PFSK-1 (cell line): Measurements from ENCODE around the gene MORN5.

ENCODE experiments used
- FOXP2 ChIP-seq: optimal IDR thresholded peaks from 2 replicates; pipeline ENCODE3; 2011; ENCODE audit warnings: borderline replicate concordance, control low read depth, inconsistent platforms; ENCODE audit not compliant: insufficient read depth; ENCODE audit errors: extremely low read length, extremely low read depth
- POLR2AphosphoS5 ChIP-seq: IDR thresholded peaks from 2 replicates; pipeline ENCODE4 v1.6.1; 2012; ENCODE audit warnings: low read depth, mild to moderate bottlenecking, control low read depth, low read length, moderate library complexity
- SIN3A ChIP-seq: IDR thresholded peaks from 2 replicates; pipeline ENCODE4 v1.6.1; 2012; ENCODE audit warnings: mild to moderate bottlenecking, low read length, moderate library complexity, borderline replicate concordance; ENCODE audit not compliant: insufficient read depth
- TAF1 ChIP-seq: IDR thresholded peaks from 2 replicates; pipeline ENCODE4 v1.6.1; 2012; ENCODE audit warnings: low read length, control low read depth, borderline replicate concordance; ENCODE audit not compliant: insufficient read depth
- TF ChIP-seq, protein P1 (sequence below), 2 experiments: IDR thresholded peaks; 2 replicates each; pipeline versions ENCODE4 v1.6.1 to v1.8.0; 2011 to 2012; ENCODE audit warnings: low read depth in 2 of 2, low read length in 2 of 2, control low read depth in 1 of 2, inconsistent platforms in 1 of 2, mild to moderate bottlenecking in 1 of 2, moderate library complexity in 1 of 2; ENCODE audit not compliant: insufficient read depth in 1 of 2

Gene MORN5

GRCh38 chr9:122128969-122129343 lies 30.8 kb upstream of the MORN5 start:
- TF ChIP-seq, protein P1, sequence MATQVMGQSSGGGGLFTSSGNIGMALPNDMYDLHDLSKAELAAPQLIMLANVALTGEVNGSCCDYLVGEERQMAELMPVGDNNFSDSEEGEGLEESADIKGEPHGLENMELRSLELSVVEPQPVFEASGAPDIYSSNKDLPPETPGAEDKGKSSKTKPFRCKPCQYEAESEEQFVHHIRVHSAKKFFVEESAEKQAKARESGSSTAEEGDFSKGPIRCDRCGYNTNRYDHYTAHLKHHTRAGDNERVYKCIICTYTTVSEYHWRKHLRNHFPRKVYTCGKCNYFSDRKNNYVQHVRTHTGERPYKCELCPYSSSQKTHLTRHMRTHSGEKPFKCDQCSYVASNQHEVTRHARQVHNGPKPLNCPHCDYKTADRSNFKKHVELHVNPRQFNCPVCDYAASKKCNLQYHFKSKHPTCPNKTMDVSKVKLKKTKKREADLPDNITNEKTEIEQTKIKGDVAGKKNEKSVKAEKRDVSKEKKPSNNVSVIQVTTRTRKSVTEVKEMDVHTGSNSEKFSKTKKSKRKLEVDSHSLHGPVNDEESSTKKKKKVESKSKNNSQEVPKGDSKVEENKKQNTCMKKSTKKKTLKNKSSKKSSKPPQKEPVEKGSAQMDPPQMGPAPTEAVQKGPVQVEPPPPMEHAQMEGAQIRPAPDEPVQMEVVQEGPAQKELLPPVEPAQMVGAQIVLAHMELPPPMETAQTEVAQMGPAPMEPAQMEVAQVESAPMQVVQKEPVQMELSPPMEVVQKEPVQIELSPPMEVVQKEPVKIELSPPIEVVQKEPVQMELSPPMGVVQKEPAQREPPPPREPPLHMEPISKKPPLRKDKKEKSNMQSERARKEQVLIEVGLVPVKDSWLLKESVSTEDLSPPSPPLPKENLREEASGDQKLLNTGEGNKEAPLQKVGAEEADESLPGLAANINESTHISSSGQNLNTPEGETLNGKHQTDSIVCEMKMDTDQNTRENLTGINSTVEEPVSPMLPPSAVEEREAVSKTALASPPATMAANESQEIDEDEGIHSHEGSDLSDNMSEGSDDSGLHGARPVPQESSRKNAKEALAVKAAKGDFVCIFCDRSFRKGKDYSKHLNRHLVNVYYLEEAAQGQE (IDR thresholded peaks at IDR 0.05; ENCODE audit: insufficient read depth in 1 of 2, low read depth in 2 of 2, low read length in 2 of 2): no peak
- TF ChIP-seq TAF1: no peak
- TF ChIP-seq FOXP2: no peak
- TF ChIP-seq SIN3A: no peak
- TF ChIP-seq POLR2AphosphoS5: no peak

- TF ChIP-seq FOXP2 (no peak), TAF1 (no peak), POLR2AphosphoS5 (no peak), SIN3A (no peak)
- TF ChIP-seq, protein P1 (IDR thresholded peaks at IDR 0.05; ENCODE audit: insufficient read depth in 1 of 2, low read depth in 2 of 2, low read length in 2 of 2): no peak
Measured at GRCh38 chr9:122129969-122130368, 29.7 kb upstream of the MORN5 start.

GRCh38 chr9:122130837-122131236 lies 28.9 kb upstream of the MORN5 start:
- TF ChIP-seq FOXP2: no peak
- TF ChIP-seq, protein P1 (IDR thresholded peaks at IDR 0.05; ENCODE audit: insufficient read depth in 1 of 2, low read depth in 2 of 2, low read length in 2 of 2): no peak

DNA sequence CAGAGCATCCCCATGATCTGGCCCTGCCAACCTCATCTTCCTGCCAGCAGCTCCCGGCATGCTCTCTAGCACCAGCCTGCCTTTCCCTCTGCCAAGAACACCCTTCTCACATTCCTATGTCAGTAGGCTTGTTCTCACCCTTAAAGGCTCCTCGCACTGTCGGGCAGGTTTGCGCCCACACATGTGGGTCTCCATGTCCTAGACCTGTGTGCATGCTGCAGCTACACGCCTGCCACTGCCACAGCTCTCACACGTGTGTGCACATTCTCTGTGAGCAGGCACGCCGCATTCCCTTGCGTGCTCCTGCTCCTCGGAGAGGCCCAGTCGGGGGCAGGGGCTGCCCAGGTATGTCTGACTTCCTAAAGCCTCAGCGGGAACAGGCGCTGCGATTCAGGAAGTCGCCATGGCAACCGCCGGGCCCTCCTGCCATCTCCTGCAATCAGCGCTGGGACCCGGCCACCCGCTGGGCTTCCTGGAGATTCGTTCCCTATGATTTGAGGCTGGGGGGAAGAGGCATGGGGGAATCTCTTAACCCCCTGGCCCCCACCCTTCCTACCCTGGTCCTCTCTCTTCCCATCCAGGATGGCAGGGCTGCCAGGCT lies 28.2 kb upstream of the MORN5 start:
- no peak for TF ChIP-seq SIN3A
- no peak for TF ChIP-seq POLR2AphosphoS5
- no peak for TF ChIP-seq FOXP2
- TF ChIP-seq, protein P1 (IDR thresholded peaks at IDR 0.05; ENCODE audit: insufficient read depth in 1 of 2, low read depth in 2 of 2, low read length in 2 of 2): no peak
- TF ChIP-seq TAF1: no peak

DNA sequence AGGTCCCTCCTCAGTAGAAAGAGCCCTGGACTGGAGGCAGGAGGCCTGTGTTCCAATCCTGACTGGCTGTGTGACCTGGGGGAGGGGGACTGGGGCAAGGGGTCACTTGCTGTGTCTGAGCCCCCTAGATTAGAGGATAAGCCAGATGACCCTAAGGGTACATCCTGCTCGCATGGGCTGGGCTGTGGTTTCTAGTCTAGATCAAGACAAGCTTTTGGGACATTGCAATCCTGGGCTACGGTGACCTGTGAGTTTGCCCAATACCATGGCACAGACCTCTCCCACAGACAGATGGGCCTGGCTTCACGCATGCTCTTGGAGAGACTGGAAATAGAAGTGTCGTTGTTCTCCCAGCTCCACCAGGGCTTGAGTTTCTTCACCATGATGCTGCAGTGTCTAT lies 27.2 kb upstream of the MORN5 start:
- TF ChIP-seq POLR2AphosphoS5 (no peak), TAF1 (no peak), FOXP2 (no peak)
- TF ChIP-seq, protein P1 (IDR thresholded peaks at IDR 0.05; ENCODE audit: insufficient read depth in 1 of 2, low read depth in 2 of 2, low read length in 2 of 2): no peak
